ENCODE measurements around the gene SELP.
A peak's percentile ranks its signal among the peaks of the same experiment; 100 is the strongest.

The SELP gene

DNA sequence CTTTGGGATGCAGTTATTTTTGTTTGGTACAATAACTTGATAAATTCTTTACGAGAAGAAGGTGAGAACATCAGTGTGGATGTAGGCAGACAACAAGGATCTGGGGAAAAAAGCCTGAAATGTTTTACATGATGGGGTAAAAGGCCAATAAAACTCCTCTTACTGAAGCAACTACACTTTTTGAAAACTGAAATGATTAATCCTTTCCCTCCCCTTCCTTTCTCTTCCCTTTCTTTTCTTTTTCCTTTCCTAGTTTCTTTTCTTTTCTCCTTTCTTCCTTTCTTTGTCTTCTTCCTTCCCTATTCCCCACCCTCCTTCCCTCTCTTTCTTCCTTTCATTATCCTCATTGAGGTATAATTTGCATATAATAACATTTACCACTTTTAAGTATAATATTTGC is 68.2 kb downstream of the SELP start:
- no peak for TF ChIP-seq ZFX (IDR thresholded peaks at IDR 0.05; ENCODE audit: borderline replicate concordance)
- no peak overlapping the region for H3K27ac ChIP-seq

DNA sequence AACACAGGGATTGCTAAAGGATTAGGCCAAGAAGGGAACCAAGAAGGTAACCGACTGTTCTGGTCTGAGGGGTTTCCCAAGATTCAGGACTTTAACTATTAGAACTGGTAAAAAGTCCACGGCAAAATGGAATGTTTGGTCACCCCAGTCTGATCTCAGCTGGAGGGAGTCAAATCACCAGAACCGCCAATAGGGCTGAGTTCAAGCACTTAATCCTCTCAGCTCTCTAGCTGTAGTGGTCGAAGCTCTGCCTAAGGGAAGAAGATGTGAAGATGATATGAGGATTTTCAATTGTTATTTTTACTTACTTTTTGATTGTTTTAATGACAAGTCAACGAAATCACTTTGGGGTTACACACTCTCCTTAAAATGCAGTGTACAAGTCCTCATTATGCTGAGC is 72.8 kb downstream of the SELP start:
- TF ChIP-seq, protein P1, sequence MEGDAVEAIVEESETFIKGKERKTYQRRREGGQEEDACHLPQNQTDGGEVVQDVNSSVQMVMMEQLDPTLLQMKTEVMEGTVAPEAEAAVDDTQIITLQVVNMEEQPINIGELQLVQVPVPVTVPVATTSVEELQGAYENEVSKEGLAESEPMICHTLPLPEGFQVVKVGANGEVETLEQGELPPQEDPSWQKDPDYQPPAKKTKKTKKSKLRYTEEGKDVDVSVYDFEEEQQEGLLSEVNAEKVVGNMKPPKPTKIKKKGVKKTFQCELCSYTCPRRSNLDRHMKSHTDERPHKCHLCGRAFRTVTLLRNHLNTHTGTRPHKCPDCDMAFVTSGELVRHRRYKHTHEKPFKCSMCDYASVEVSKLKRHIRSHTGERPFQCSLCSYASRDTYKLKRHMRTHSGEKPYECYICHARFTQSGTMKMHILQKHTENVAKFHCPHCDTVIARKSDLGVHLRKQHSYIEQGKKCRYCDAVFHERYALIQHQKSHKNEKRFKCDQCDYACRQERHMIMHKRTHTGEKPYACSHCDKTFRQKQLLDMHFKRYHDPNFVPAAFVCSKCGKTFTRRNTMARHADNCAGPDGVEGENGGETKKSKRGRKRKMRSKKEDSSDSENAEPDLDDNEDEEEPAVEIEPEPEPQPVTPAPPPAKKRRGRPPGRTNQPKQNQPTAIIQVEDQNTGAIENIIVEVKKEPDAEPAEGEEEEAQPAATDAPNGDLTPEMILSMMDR (IDR thresholded peaks at IDR 0.05), result no peak
- no peak for TF ChIP-seq ZFX (IDR thresholded peaks at IDR 0.05; ENCODE audit: borderline replicate concordance)
- no peak overlapping the region for H3K27ac ChIP-seq

DNA sequence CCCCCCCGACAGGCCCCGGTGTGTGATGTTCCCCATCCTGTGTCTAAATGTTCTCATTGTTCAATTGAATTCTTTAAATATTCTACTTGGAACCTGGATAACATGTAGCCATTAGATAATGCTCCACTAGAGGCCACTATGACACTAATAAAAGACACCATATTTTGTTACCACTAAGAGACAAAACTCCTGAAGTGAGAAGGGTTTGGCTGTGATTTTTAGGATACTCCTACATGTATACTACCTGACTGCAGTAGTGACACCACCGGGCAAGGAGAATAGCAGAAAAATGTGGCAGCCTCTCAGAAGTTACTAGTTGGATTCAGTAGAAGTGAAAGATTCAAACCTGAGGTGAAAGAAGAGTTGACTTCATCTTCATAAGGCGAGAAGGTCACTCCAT is 79.6 kb downstream of the SELP start:
- no peak overlapping the region for H3K27ac ChIP-seq
- TF ChIP-seq, protein P1 (IDR thresholded peaks at IDR 0.05), result peak; percentile 76
- no peak for TF ChIP-seq ZFX (IDR thresholded peaks at IDR 0.05; ENCODE audit: borderline replicate concordance)

DNA sequence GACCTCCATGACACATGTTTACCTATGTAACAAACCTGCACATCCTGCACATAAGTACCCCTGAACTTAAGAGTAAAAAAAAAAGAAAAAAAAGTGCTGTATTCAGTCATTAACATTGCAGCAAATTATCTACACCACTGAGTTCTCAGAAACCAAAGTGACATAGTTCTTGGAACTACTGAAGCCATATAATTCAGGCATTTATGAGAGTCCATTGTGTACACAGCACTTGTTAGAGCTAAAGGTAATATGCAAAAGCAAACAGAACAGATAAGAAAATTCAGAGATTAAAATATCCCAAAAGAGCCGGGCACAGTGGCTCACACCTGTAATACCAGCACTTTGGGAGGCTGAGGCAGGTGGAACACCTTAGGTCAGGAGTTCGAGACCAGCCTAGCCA is 81.6 kb downstream of the SELP start:
- TF ChIP-seq ZFX (IDR thresholded peaks at IDR 0.05; ENCODE audit: borderline replicate concordance), result no peak
- TF ChIP-seq, protein P1 (IDR thresholded peaks at IDR 0.05), result no peak

DNA sequence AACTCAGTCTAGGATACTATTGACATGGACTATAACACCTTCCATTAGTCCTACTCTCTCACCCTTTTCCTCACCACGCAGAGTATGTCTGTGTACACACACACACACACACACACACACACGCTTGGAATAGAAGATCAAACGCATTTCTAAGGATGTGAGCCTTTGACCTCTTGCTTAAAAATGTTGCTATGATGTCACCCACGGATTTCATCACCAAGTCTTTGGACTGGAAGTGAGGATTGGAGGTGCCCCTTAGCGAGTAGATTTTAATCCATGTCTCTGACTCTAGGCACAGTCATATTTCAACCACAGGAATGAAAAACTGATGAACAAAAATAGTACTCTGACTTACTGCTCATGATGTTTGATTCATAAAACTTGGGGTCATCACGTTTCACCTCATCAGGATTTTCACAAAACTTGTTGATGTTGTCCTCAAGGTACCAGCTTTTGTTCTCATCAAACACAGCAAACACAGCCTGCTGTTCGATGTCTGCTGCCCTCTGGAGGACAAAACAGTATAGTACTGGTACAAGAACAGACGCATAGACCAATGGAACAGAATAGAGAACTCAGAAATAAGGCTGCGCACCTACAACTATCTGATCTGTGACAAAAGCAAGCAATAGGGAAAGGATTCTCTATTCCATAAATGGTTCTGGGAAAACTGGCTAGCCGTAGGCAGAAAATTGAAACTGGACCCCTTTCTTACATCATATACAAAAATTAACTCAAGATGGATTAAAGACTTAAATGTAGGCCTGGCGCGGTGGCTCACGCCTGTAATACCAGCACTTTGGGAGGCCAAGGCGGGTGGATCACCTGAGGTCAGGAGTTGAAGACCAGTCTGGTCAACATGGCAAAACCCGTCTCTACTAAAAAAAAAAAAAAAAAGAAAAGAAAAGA is 83.6 kb downstream of the SELP start:
- TF ChIP-seq, protein P1 (IDR thresholded peaks at IDR 0.05), result peak; percentile 98
- no peak for TF ChIP-seq ZFX (IDR thresholded peaks at IDR 0.05; ENCODE audit: borderline replicate concordance)
- no peak overlapping the region for H3K27ac ChIP-seq

More for the DNA sequence above, 81.6 kb downstream of the SELP start:
- no peak overlapping the region for H3K27ac ChIP-seq

DNA sequence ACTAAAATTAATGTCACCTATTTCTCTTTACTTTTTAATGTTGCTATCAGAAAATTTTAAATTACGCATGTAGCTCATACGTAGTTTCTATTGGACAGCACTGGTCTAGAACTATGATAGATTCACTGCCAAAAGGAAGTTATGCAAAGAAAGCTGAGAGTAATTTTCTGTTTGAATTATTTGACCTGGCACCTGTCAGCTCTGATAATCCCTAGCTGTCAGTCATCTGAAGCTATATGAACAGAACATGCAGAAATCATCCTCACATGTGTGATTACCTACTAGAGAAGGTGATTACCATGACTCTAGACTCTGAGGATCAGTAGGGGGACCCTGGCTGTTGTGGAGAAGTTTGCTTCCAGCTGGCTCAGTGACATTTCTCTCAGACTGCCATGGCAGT is 84.5 kb downstream of the SELP start:
- no peak overlapping the region for H3K27ac ChIP-seq
- TF ChIP-seq, protein P1 (IDR thresholded peaks at IDR 0.05), result no peak
- no peak for TF ChIP-seq ZFX (IDR thresholded peaks at IDR 0.05; ENCODE audit: borderline replicate concordance)

DNA sequence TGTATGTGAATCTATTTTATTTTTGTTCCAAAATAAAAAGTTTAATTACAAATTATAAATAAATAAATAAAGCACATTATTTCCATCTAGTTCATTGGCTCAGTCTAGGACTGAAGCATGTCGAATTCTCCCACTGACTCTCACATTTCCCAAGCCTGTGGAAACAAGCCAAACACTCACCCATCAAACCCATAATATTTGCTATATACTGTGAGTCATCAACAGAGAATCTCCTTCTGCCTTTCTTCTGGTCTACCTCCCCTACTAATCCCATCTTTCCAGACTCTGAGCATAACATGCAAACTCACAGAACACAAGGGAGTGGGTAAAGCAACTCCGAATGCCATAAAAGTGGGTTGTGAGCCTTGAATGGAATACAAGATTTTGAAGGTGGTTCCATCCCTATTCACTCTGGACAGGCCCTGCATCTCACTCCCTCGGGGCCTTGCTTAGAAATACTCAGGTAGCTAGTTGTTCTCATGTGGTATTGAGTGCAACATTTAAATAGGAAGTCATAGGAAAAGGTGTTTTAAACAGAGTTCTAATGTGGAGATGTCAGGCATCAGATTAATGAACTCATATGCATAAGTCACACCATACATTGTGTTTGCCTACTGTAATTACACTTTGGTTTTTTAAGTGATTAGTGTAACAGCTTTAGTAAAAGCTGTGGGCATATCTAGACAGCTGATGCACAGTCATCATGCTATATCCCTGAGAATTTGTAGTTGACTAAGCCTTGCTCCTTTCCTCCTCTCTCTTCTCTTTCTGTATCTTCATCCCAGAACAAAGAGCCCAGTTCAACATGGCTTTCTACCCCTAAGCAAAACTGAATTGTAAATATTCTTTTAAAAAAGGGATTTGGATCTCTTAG is 90.7 kb downstream of the SELP start:
- no peak for TF ChIP-seq ZFX (IDR thresholded peaks at IDR 0.05; ENCODE audit: borderline replicate concordance)
- TF ChIP-seq, protein P1 (IDR thresholded peaks at IDR 0.05), result no peak
- H3K27ac ChIP-seq, result no peak overlapping the region
